GM12891 (cell line): ENCODE measurements around the gene CEBPB.

Source experiments
- POLR2A ChIP-seq: IDR thresholded peaks from 2 replicates; pipeline ENCODE4 v1.6.1; 2011; ENCODE audit warnings: low read depth, low read length, control low read depth
- POLR2AphosphoS5 ChIP-seq: IDR thresholded peaks from 2 replicates; pipeline ENCODE4 v1.6.1; 2011; ENCODE audit warnings: low read depth, low read length, control low read depth

- TF ChIP-seq POLR2AphosphoS5, result no peak
- TF ChIP-seq POLR2A, result no peak
These were observed 38.1 kb upstream of the CEBPB start for GRCh38 chr20:50152394-50153152.
